Kidney (tissue), 14 donors: Measurements from ENCODE around the gene PALLD. TPM values are rescaled to one million over a fixed set of nuclear protein-coding genes. Genes with fewer than 3 reads are reported as not detected.

Source experiments
- DNase-seq, 5 donors: peaks; one replicate each; pipeline ENCODE4 v3.0.0-alpha.2; 2013 to 2020
- FAIRE-seq: peaks from 2 replicates; lab custom pipeline; 2012; peaks lifted over from hg19 to GRCh38; lab: Jason Lieb, UNC
- H3K27ac ChIP-seq, 2 donors: one replicate each; pipeline ENCODE4 v1.7.0; 2013; ENCODE audit warnings: low read depth in 2 of 2, low read length in 2 of 2, inconsistent platforms in 1 of 2
- H3K27me3 ChIP-seq: one replicate; pipeline ENCODE4 v1.7.1; 2013; ENCODE audit warnings: low read length, inconsistent platforms; ENCODE audit not compliant: control insufficient read depth, insufficient read depth
- H3K36me3 ChIP-seq, 3 donors: one replicate each; pipeline versions ENCODE4 v1.7.0 to v1.7.1; 2013; ENCODE audit warnings: low read length in 3 of 3, control low read depth in 1 of 3, inconsistent platforms in 1 of 3; ENCODE audit not compliant: insufficient read depth in 3 of 3, control insufficient read depth in 2 of 3
- H3K4me1 ChIP-seq, 3 donors: one replicate each; pipeline versions ENCODE4 v1.7.0 to v1.7.1; 2013; ENCODE audit warnings: low read length in 3 of 3, inconsistent platforms in 1 of 3, low read depth in 1 of 3; ENCODE audit not compliant: control insufficient read depth in 2 of 3, insufficient read depth in 2 of 3
- H3K4me3 ChIP-seq, 3 donors: one replicate each; pipeline versions ENCODE4 v1.7.0 to v1.8.1; 2013; ENCODE audit warnings: low read length in 3 of 3, control low read depth in 1 of 3, inconsistent platforms in 1 of 3
- H3K9ac ChIP-seq, 3 donors: one replicate each; pipeline versions ENCODE4 v1.7.0 to v1.7.1; 2013; ENCODE audit warnings: low read length in 3 of 3, control low read depth in 1 of 3, inconsistent platforms in 1 of 3
- H3K9me3 ChIP-seq, 3 donors: one replicate each; pipeline versions ENCODE4 v1.7.0 to v1.7.1; 2013; ENCODE audit warnings: low read length in 3 of 3, control low read depth in 1 of 3, inconsistent platforms in 1 of 3; ENCODE audit not compliant: control insufficient read depth in 2 of 3, insufficient read depth in 1 of 3
- CTCF ChIP-seq: IDR thresholded peaks from 3 replicates; pipeline ENCODE4 v1.5.1; 2012; ENCODE audit warnings: mild to moderate bottlenecking, moderate library complexity, borderline replicate concordance; ENCODE audit not compliant: insufficient read depth; ENCODE audit errors: extremely low read depth
- intact Hi-C: fragments of 100-400 bp; cut with DNase I; formaldehyde crosslinking; loops from one replicate; pipeline ENCODE4 v1.11.1; 2022
- polyA plus RNA-seq: library from polyadenylated mRNA; stranded (reverse); fragments of 350-450 nt; fragmentation: Illumina TruSeq; extraction: RNeasy Lipid Tissue Mini Kit (QIAGEN cat#74804); gene quantifications from one replicate; pipeline ENCODE4 v1.2.3, GENCODE V29; 2014; ENCODE audit warnings: low read depth, low replicate concordance; ENCODE audit not compliant: insufficient read depth
- total RNA-seq: library from RNA; stranded (reverse); fragmentation: NEBNext Ultra II Directional; extraction: Animal tissue kit (Norgen Biotek cat#: 25700); gene quantifications from one replicate; pipeline ENCODE4 v1.2.1, GENCODE V29; 2021
- donor health status: control.
- donor health status: control.
- donor health status: control.
- donor health status: control.
- donor health status: control.
- donor health status: DM: yes; HTN: yes; CAD: no.
- donor health status: Normal renal cell carcinoma (clear cell type).

Gene PALLD
- total and polyA plus RNA-seq, 2 donors from 2014 or later, result 43.4 to 120 TPM

- TF ChIP-seq CTCF, result no peak
- FAIRE-seq (no peak), DNase-seq (peak in 1 of 5 donors; percentile 7)
- Histone ChIP-seq H3K4me3 (no peak overlapping the region), H3K4me1 (peaks cover 0 to 5% (median 2%) of the 10 kb centered on the region in 3 donors), H3K36me3 (peaks cover 4 to 21% (median 6%) of the 10 kb centered on the region in 3 donors), H3K27ac (no peak overlapping the region), H3K27me3 (no peaks in the 10 kb centered on the region), H3K9me3 (no peaks in the 10 kb centered on the region), H3K9ac (no peak overlapping the region)
- intact Hi-C loops, result loop anchor here (10.0 kb wide), 1 partner anchor 565 kb away; no protein-coding TSS in a partner anchor
Observed at GRCh38 chr4:168919706-168920324, 423.0 kb downstream of the PALLD start.

- Histone ChIP-seq H3K9ac (no peak overlapping the region), H3K4me1 (peaks cover 0 to 5% (median 2%) of the 10 kb centered on the region in 3 donors), H3K27me3 (no peaks in the 10 kb centered on the region), H3K9me3 (no peaks in the 10 kb centered on the region), H3K27ac (no peak overlapping the region), H3K4me3 (no peak overlapping the region), H3K36me3 (peaks cover 7 to 26% (median 9%) of the 10 kb centered on the region in 3 donors)
- intact Hi-C loops, result loop anchor here (10.0 kb wide), 1 partner anchor 564 kb away; no protein-coding TSS in a partner anchor
- no peak for FAIRE-seq
- DNase-seq, result no peak
- TF ChIP-seq CTCF, result no peak
Observed at GRCh38 chr4:168920441-168921065, 423.7 kb downstream of the PALLD start.

GRCh38 chr4:168923526-168924194, 426.8 kb downstream of the PALLD start:
- intact Hi-C loops, result loop anchor here (10.0 kb wide), 1 partner anchor 561 kb away; no protein-coding TSS in a partner anchor
- Histone ChIP-seq H3K4me1 (peaks cover 0 to 5% (median 2%) of the 10 kb centered on the region in 3 donors), H3K27me3 (no peaks in the 10 kb centered on the region), H3K36me3 (peaks cover 17 to 29% (median 20%) of the 10 kb centered on the region in 3 donors), H3K4me3 (no peak overlapping the region), H3K9me3 (no peaks in the 10 kb centered on the region), H3K9ac (no peak overlapping the region), H3K27ac (no peak overlapping the region)
- DNase-seq, result peak in 4 of 5 donors; percentile 62 to 88 (median 76)
- FAIRE-seq, result peak; percentile 76
- peak; percentile 75 for TF ChIP-seq CTCF
